SK-N-SH (cell line): Measurements from ENCODE around the gene PER3.

Experiments used
- CTCF ChIP-seq: fragments of 200-600 bp; sonication (generic); IDR thresholded peaks from 2 replicates; pipeline ENCODE4 v1.6.1; 2017; ENCODE audit warnings: antibody characterized with exemption, mild to moderate bottlenecking, moderate library complexity
- EZH2phosphoT487 ChIP-seq: fragments of 200-600 bp; sonication (generic); IDR thresholded peaks from 2 replicates; pipeline ENCODE4 v1.6.1; 2017; ENCODE audit warnings: low read depth, mixed run types, mild to moderate bottlenecking, antibody characterized with exemption, moderate library complexity, borderline replicate concordance
- FOXM1 ChIP-seq: IDR thresholded peaks from 2 replicates; pipeline ENCODE4 v1.4.0; 2012; ENCODE audit warnings: low read depth, mild to moderate bottlenecking
- POLR2AphosphoS5 ChIP-seq: IDR thresholded peaks from 2 replicates; pipeline ENCODE4 v1.6.1; 2012; ENCODE audit warnings: low read depth, low read length
- REST ChIP-seq: IDR thresholded peaks from 2 replicates; pipeline ENCODE4 v1.6.1; 2012; ENCODE audit warnings: mild to moderate bottlenecking, low read depth, low read length, moderate library complexity
- SIN3A ChIP-seq: IDR thresholded peaks from 2 replicates; pipeline ENCODE4 v1.6.1; 2012; ENCODE audit warnings: low read depth, mild to moderate bottlenecking, low read length, moderate library complexity, borderline replicate concordance
- TAF1 ChIP-seq: IDR thresholded peaks from 2 replicates; pipeline ENCODE4 v1.6.1; 2012; ENCODE audit warnings: low read depth, mild to moderate bottlenecking, low read length, moderate library complexity, borderline replicate concordance
- USF1 ChIP-seq: IDR thresholded peaks from 2 replicates; pipeline ENCODE4 v1.4.0; 2012; ENCODE audit warnings: low read depth, borderline replicate concordance

GRCh38 chr1:7860130-7860529 is 76.0 kb downstream of the PER3 start:
- TF ChIP-seq FOXM1 (no peak), CTCF (no peak), REST (no peak), POLR2AphosphoS5 (no peak), TAF1 (no peak), EZH2phosphoT487 (no peak), USF1 (no peak), SIN3A (no peak)
